Measurements from ENCODE around the gene DCDC1.

DCDC1 gene

DNA sequence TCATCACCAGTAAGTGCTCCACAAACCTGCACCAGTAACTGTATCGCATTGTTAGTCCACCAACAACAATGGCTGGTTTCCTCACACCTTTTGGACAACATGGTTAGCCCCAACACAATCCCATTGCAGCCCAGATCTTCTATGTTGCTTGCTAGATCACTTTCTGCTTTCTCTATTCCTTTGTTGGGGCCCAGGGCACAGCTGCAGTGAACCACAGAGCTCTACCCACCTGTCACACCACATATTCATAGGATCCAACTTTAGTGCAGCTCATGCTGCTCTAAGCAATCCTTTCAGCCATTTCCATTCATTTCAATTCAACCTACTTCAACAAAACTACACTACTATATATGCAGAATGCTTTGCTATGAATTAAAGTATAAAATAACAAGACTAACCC is 364.3 kb downstream of the DCDC1 start:
- no peaks in the 10 kb centered on the region for H3K36me3 ChIP-seq (ENCODE audit: control insufficient read depth in 5 of 5, insufficient read depth in 5 of 5, low read length in 5 of 5)
- H3K9me3 ChIP-seq (ENCODE audit: control insufficient read depth in 5 of 5, low read length in 5 of 5), result no peaks in the 10 kb centered on the region
- H3K9ac ChIP-seq (ENCODE audit: low read length in 5 of 5), result no peak overlapping the region
- no peak overlapping the region for H3K27ac ChIP-seq (ENCODE audit: low read depth, low read length)
- no peak overlapping the region for H3K4me3 ChIP-seq (ENCODE audit: low read depth in 1 of 5, low read length in 5 of 5)
- H3K27me3 ChIP-seq (ENCODE audit: control insufficient read depth in 5 of 5, insufficient read depth in 4 of 5, low read length in 5 of 5), result peaks cover 0 to 4% (median 0%) of the 10 kb centered on the region in 5 donors
- H3K4me1 ChIP-seq (ENCODE audit: control insufficient read depth in 5 of 5, insufficient read depth in 5 of 5, low read length in 5 of 5), result no peaks in the 10 kb centered on the region

DNA sequence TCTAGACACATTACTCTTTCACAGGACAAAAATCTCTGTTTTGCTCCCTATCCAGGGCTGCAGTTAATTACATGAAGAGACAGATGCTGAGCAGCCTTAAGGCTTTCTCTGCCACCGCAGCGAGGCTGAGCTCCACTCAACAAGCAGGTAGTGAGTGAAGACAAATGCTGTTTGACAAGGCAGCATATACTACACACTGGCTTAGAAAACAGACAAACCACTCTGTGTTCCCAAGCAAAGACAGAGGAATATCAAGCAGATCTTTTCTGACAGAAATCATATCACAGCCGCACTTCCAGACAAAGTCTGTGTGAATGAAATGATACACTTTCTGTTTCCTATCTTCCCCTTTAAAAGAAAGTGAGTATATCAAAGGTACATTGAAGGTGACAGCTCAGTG is 368.1 kb downstream of the DCDC1 start:
- H3K9me3 ChIP-seq (ENCODE audit: control insufficient read depth in 5 of 5, low read length in 5 of 5), result no peaks in the 10 kb centered on the region
- H3K4me3 ChIP-seq (ENCODE audit: low read depth in 1 of 5, low read length in 5 of 5), result no peak overlapping the region
- peaks cover 0 to 4% (median 0%) of the 10 kb centered on the region in 5 donors for H3K27me3 ChIP-seq (ENCODE audit: control insufficient read depth in 5 of 5, insufficient read depth in 4 of 5, low read length in 5 of 5)
- no peaks in the 10 kb centered on the region for H3K36me3 ChIP-seq (ENCODE audit: control insufficient read depth in 5 of 5, insufficient read depth in 5 of 5, low read length in 5 of 5)
- H3K4me1 ChIP-seq (ENCODE audit: control insufficient read depth in 5 of 5, insufficient read depth in 5 of 5, low read length in 5 of 5), result no peaks in the 10 kb centered on the region
- H3K27ac ChIP-seq (ENCODE audit: low read depth, low read length), result no peak overlapping the region
- no peak overlapping the region for H3K9ac ChIP-seq (ENCODE audit: low read length in 5 of 5)

DNA sequence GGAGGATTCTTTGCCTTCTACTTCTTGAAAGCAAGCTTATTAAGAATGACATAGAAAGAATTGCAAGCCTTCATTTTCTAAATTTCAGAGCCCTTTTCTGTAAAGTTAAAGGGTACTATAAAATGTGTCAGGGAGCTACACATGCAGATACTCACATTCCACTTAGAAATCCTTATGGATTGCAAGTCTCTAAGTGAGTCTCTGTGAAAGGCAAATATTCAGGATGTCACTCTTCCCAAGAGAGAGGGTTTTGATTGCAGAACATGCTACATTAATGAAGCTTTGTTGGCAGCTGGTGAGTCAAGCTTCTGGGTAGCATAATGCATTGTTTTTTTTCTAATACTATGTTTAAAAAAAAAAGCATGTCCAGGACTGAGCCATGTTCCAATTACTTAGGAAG is 369.2 kb downstream of the DCDC1 start:
- no peak overlapping the region for H3K4me3 ChIP-seq (ENCODE audit: low read depth in 1 of 5, low read length in 5 of 5)
- H3K4me1 ChIP-seq (ENCODE audit: control insufficient read depth in 5 of 5, insufficient read depth in 5 of 5, low read length in 5 of 5), result no peaks in the 10 kb centered on the region
- H3K9ac ChIP-seq (ENCODE audit: low read length in 5 of 5), result no peak overlapping the region
- no peaks in the 10 kb centered on the region for H3K9me3 ChIP-seq (ENCODE audit: control insufficient read depth in 5 of 5, low read length in 5 of 5)
- H3K27ac ChIP-seq (ENCODE audit: low read depth, low read length), result no peak overlapping the region
- no peaks in the 10 kb centered on the region for H3K36me3 ChIP-seq (ENCODE audit: control insufficient read depth in 5 of 5, insufficient read depth in 5 of 5, low read length in 5 of 5)
- peaks cover 0 to 4% (median 0%) of the 10 kb centered on the region in 5 donors for H3K27me3 ChIP-seq (ENCODE audit: control insufficient read depth in 5 of 5, insufficient read depth in 4 of 5, low read length in 5 of 5)

DNA sequence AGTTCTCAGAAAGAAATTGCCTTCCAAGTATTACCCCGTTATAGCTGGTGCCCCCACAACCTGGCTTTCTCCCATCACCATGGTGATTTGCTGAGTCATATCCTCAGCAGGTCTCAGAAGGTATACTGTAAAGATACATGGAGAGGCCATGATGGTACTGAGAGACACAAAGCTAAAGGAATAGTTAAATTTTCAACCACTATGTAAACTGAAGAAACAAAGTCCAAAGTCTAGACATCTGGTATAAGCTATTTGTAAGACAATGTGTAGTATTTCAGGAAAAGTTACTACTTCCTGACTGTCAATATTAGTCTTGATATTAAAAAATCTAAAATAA is 377.1 kb downstream of the DCDC1 start:
- no peak overlapping the region for H3K27ac ChIP-seq (ENCODE audit: low read depth, low read length)
- no peaks in the 10 kb centered on the region for H3K9me3 ChIP-seq (ENCODE audit: control insufficient read depth in 5 of 5, low read length in 5 of 5)
- no peaks in the 10 kb centered on the region for H3K36me3 ChIP-seq (ENCODE audit: control insufficient read depth in 5 of 5, insufficient read depth in 5 of 5, low read length in 5 of 5)
- no peaks in the 10 kb centered on the region for H3K27me3 ChIP-seq (ENCODE audit: control insufficient read depth in 5 of 5, insufficient read depth in 4 of 5, low read length in 5 of 5)
- no peak overlapping the region for H3K4me3 ChIP-seq (ENCODE audit: low read depth in 1 of 5, low read length in 5 of 5)
- H3K9ac ChIP-seq (ENCODE audit: low read length in 5 of 5), result no peak overlapping the region
- H3K4me1 ChIP-seq (ENCODE audit: control insufficient read depth in 5 of 5, insufficient read depth in 5 of 5, low read length in 5 of 5), result no peaks in the 10 kb centered on the region

DNA sequence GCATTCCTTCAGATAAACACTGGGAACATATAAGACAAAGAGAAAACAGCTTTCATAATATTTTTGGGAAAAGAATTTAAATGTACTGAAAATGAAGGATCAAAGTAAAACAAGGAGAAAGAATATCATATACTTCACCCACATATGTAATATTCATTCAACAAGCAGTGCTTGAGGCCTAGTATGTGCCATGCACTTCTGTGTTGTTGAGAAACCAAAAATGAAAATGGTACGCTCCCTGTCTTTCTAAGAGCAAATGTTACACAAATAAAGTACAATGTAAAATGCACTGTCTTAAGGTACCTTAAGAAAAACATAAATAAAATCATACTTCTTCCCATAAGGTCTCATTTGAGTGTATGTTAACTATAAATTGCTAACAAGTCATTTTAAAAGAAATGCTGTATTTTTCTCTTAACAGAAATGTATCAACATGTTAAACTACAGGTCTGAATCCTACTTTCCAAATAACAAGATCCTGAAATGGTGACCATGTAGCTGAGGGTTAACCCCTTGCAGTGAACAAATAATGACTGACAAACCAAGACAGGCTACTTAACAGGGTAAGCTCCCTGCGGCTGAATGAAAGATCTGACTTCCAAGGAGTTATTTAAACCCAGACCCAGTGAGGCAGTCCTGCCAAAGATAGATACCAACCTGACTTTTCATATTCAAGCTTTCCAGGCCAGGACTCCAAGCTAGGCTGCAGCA is 377.6 kb downstream of the DCDC1 start:
- H3K4me3 ChIP-seq (ENCODE audit: low read depth in 1 of 5, low read length in 5 of 5), result no peak overlapping the region
- H3K4me1 ChIP-seq (ENCODE audit: control insufficient read depth in 5 of 5, insufficient read depth in 5 of 5, low read length in 5 of 5), result no peaks in the 10 kb centered on the region
- no peak overlapping the region for H3K27ac ChIP-seq (ENCODE audit: low read depth, low read length)
- no peak overlapping the region for H3K9ac ChIP-seq (ENCODE audit: low read length in 5 of 5)
- no peaks in the 10 kb centered on the region for H3K9me3 ChIP-seq (ENCODE audit: control insufficient read depth in 5 of 5, low read length in 5 of 5)
- H3K27me3 ChIP-seq (ENCODE audit: control insufficient read depth in 5 of 5, insufficient read depth in 4 of 5, low read length in 5 of 5), result no peaks in the 10 kb centered on the region
- H3K36me3 ChIP-seq (ENCODE audit: control insufficient read depth in 5 of 5, insufficient read depth in 5 of 5, low read length in 5 of 5), result no peaks in the 10 kb centered on the region

DNA sequence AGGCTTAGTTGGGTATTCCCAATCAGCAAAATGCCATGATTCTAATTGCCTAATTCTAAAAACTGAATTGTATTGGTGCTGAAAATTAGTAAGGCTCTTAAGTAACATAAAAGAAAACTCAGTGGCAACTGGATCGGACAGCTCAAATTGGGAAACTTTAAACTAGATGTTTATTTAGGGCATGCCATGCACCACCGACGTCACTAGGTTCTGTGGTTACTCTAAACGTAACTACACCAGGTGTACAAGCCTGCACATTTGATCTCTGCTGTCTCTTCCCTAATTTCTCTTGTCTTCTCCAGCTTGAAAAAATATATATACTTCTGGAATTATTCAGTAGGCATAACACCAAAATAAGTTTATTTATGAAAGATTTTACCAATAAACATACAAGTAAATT is 378.2 kb downstream of the DCDC1 start:
- H3K27ac ChIP-seq (ENCODE audit: low read depth, low read length), result no peak overlapping the region
- H3K27me3 ChIP-seq (ENCODE audit: control insufficient read depth in 5 of 5, insufficient read depth in 4 of 5, low read length in 5 of 5), result no peaks in the 10 kb centered on the region
- no peak overlapping the region for H3K9ac ChIP-seq (ENCODE audit: low read length in 5 of 5)
- no peaks in the 10 kb centered on the region for H3K4me1 ChIP-seq (ENCODE audit: control insufficient read depth in 5 of 5, insufficient read depth in 5 of 5, low read length in 5 of 5)
- no peaks in the 10 kb centered on the region for H3K9me3 ChIP-seq (ENCODE audit: control insufficient read depth in 5 of 5, low read length in 5 of 5)
- no peak overlapping the region for H3K4me3 ChIP-seq (ENCODE audit: low read depth in 1 of 5, low read length in 5 of 5)
- H3K36me3 ChIP-seq (ENCODE audit: control insufficient read depth in 5 of 5, insufficient read depth in 5 of 5, low read length in 5 of 5), result no peaks in the 10 kb centered on the region

DNA sequence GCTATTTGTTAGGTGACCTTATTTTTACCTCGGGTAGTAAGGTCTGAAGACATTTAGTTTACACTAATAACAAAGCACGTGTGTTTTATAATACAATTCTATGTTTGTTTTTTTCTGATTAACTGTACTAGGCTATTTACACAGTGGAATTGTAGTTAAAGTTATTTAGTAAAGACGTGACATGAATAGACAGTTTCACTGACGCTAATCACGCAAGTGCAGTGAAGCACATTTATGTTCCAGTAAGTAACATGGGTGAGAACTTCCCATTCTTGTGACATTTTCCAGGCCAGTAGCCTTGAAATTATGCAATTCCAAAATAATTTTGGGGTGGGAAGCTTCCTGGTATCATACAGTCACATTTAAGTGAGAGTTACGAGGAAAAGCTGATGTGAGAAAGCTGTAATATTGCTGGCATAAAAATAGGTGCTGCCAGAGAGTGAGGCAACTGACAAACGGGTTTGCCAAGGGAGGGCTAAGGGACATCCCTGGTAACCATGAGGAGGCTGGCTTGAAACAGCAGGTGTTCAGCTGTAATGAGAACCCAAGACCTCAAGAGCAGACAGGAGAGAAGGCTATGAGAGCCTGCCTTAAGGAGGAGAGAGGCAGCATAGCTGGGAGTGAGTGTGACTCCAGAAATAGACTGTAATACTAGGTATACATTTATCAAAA is 378.8 kb downstream of the DCDC1 start:
- no peaks in the 10 kb centered on the region for H3K36me3 ChIP-seq (ENCODE audit: control insufficient read depth in 5 of 5, insufficient read depth in 5 of 5, low read length in 5 of 5)
- H3K4me1 ChIP-seq (ENCODE audit: control insufficient read depth in 5 of 5, insufficient read depth in 5 of 5, low read length in 5 of 5), result no peaks in the 10 kb centered on the region
- no peak overlapping the region for H3K27ac ChIP-seq (ENCODE audit: low read depth, low read length)
- H3K4me3 ChIP-seq (ENCODE audit: low read depth in 1 of 5, low read length in 5 of 5), result no peak overlapping the region
- H3K9ac ChIP-seq (ENCODE audit: low read length in 5 of 5), result no peak overlapping the region
- no peaks in the 10 kb centered on the region for H3K27me3 ChIP-seq (ENCODE audit: control insufficient read depth in 5 of 5, insufficient read depth in 4 of 5, low read length in 5 of 5)
- peaks cover 0 to 3% (median 0%) of the 10 kb centered on the region in 5 donors for H3K9me3 ChIP-seq (ENCODE audit: control insufficient read depth in 5 of 5, low read length in 5 of 5)

DNA sequence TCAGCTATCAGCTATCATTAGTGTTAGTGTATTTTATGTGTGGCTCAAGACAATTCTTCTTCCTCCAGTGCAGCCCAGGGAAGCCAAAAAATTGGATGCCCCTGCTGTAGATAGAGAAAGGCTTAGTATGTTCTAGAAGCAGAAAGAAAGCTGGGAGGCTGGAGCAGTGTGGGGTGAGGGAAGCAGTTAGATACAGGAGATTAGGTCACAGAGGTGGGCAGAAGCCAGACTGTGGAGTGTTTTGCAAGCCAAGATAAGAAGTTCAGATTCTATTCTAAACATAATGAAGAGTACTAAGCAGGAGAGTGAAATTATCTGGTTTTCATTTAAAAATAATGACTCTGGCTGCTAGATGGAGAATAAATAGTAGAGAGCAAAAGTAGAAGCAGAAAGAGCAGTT is 381.7 kb downstream of the DCDC1 start:
- Histone ChIP-seq H3K9me3 (ENCODE audit: control insufficient read depth in 5 of 5, low read length in 5 of 5) (peaks cover 0 to 3% (median 0%) of the 10 kb centered on the region in 5 donors), H3K9ac (ENCODE audit: low read length in 5 of 5) (no peak overlapping the region), H3K4me1 (ENCODE audit: control insufficient read depth in 5 of 5, insufficient read depth in 5 of 5, low read length in 5 of 5) (no peaks in the 10 kb centered on the region), H3K27ac (ENCODE audit: low read depth, low read length) (no peak overlapping the region), H3K4me3 (ENCODE audit: low read depth in 1 of 5, low read length in 5 of 5) (no peak overlapping the region), H3K27me3 (ENCODE audit: control insufficient read depth in 5 of 5, insufficient read depth in 4 of 5, low read length in 5 of 5) (no peaks in the 10 kb centered on the region), H3K36me3 (ENCODE audit: control insufficient read depth in 5 of 5, insufficient read depth in 5 of 5, low read length in 5 of 5) (no peaks in the 10 kb centered on the region)

DNA sequence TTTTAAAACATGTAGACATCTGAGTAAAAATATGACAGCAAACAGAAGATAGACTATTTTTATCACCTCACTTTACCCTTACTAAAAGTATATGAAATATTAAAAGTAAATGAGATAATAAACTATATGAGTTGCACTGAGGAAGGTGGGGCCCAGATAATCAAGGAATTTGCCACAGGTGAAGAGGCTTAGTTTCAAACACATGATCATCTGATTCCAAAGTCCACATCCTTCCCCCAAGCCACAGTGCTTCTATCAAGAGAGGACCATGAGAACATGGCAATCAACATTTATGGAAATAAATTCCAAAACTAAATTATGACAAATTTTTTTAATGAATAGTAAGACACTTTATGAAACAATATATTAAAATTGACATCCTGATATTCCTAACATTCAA is 384.0 kb downstream of the DCDC1 start:
- H3K4me3 ChIP-seq (ENCODE audit: low read depth in 1 of 5, low read length in 5 of 5), result no peak overlapping the region
- H3K27ac ChIP-seq (ENCODE audit: low read depth, low read length), result no peak overlapping the region
- no peaks in the 10 kb centered on the region for H3K36me3 ChIP-seq (ENCODE audit: control insufficient read depth in 5 of 5, insufficient read depth in 5 of 5, low read length in 5 of 5)
- H3K9me3 ChIP-seq (ENCODE audit: control insufficient read depth in 5 of 5, low read length in 5 of 5), result peaks cover 0 to 3% (median 0%) of the 10 kb centered on the region in 5 donors
- no peak overlapping the region for H3K9ac ChIP-seq (ENCODE audit: low read length in 5 of 5)
- H3K27me3 ChIP-seq (ENCODE audit: control insufficient read depth in 5 of 5, insufficient read depth in 4 of 5, low read length in 5 of 5), result no peaks in the 10 kb centered on the region
- no peaks in the 10 kb centered on the region for H3K4me1 ChIP-seq (ENCODE audit: control insufficient read depth in 5 of 5, insufficient read depth in 5 of 5, low read length in 5 of 5)

DNA sequence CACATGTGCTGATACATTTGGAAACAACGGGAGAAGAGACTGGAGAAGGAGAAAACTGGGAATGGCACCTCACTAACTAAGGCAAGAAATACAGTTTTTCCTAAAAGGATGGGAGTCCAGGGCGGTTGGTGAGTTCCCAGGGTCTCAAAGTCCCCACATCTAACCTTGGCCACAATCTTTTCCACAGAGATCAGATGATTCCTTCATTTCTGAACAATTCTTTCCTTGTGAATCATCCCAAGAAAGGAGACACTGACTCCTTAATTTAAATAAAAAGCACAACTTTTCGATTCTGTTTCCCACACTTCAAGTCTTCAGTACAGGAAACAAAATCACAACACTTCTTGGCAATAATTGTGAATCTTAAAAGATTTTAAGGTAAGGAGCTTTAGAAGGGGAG is 384.7 kb downstream of the DCDC1 start:
- Histone ChIP-seq H3K4me3 (ENCODE audit: low read depth in 1 of 5, low read length in 5 of 5) (no peak overlapping the region), H3K9me3 (ENCODE audit: control insufficient read depth in 5 of 5, low read length in 5 of 5) (peaks cover 0 to 3% (median 0%) of the 10 kb centered on the region in 5 donors), H3K36me3 (ENCODE audit: control insufficient read depth in 5 of 5, insufficient read depth in 5 of 5, low read length in 5 of 5) (no peaks in the 10 kb centered on the region)

More for the DNA sequence above, 384.7 kb downstream of the DCDC1 start:
- no peak overlapping the region for H3K27ac ChIP-seq (ENCODE audit: low read depth, low read length)
- H3K27me3 ChIP-seq (ENCODE audit: control insufficient read depth in 5 of 5, insufficient read depth in 4 of 5, low read length in 5 of 5), result no peaks in the 10 kb centered on the region
- H3K9ac ChIP-seq (ENCODE audit: low read length in 5 of 5), result no peak overlapping the region
- no peaks in the 10 kb centered on the region for H3K4me1 ChIP-seq (ENCODE audit: control insufficient read depth in 5 of 5, insufficient read depth in 5 of 5, low read length in 5 of 5)
